Keratinocyte (primary cell): ENCODE measurements around the gene CACNA2D1. TPM values are rescaled to one million over a fixed set of nuclear protein-coding genes. Genes with fewer than 3 reads are reported as not detected.

Experiments
- DNase-seq: peaks from one replicate; pipeline ENCODE4 v3.0.0-alpha.2; 2011; ENCODE audit warnings: low read depth, missing footprints, low spot score
- FAIRE-seq: peaks from 2 replicates; lab custom pipeline; 2011; peaks lifted over from hg19 to GRCh38; lab: Jason Lieb, UNC
- H2AFZ ChIP-seq: 2 replicates; pipeline ENCODE4 v1.6.0; 2012; ENCODE audit warnings: low read length, control low read depth, inconsistent platforms; ENCODE audit not compliant: control insufficient read depth
- H3K27ac ChIP-seq: 2 replicates; pipeline ENCODE4 v1.5.1; 2011; ENCODE audit warnings: low read length; ENCODE audit not compliant: control insufficient read depth, insufficient read depth
- H3K27me3 ChIP-seq: 3 replicates; pipeline ENCODE4 v1.6.0; 2011; ENCODE audit warnings: low read length; ENCODE audit not compliant: control insufficient read depth, insufficient read depth; ENCODE audit errors: extremely low read depth
- H3K36me3 ChIP-seq, 2 experiments: 2 replicates in 1 of 2; 3 replicates in 1 of 2; pipeline ENCODE4 v1.5.1; 2011; ENCODE audit warnings: low read length in 2 of 2, mild to moderate bottlenecking in 1 of 2; ENCODE audit not compliant: control insufficient read depth in 2 of 2, insufficient read depth in 2 of 2; ENCODE audit errors: extremely low read depth in 1 of 2
- H3K4me1 ChIP-seq: 3 replicates; pipeline ENCODE4 v1.5.1; 2011; ENCODE audit warnings: low read length; ENCODE audit not compliant: control insufficient read depth, insufficient read depth; ENCODE audit errors: extremely low read depth
- H3K4me2 ChIP-seq: 3 replicates; pipeline ENCODE4 v1.6.0; 2011; ENCODE audit warnings: low read depth, low read length; ENCODE audit not compliant: control insufficient read depth, insufficient read depth; ENCODE audit errors: extremely low read depth
- H3K4me3 ChIP-seq, 3 experiments: fragments of 200-600 bp in 1 of 3; sonication (generic) in 1 of 3; 2 replicates in 2 of 3; 3 replicates in 1 of 3; pipeline ENCODE4 v1.5.1; 2011 to 2016; ENCODE audit warnings: low read length in 3 of 3, mild to moderate bottlenecking in 3 of 3, control low read depth in 2 of 3, inconsistent platforms in 1 of 3, low read depth in 1 of 3, mixed read lengths in 1 of 3, mixed run types in 1 of 3, moderate library complexity in 1 of 3; ENCODE audit not compliant: control insufficient read depth in 2 of 3, insufficient read depth in 2 of 3; ENCODE audit errors: extremely low read depth in 1 of 3
- H3K79me2 ChIP-seq: 2 replicates; pipeline ENCODE4 v1.6.0; 2012; ENCODE audit warnings: low read length; ENCODE audit not compliant: control insufficient read depth, insufficient read depth
- H3K9ac ChIP-seq: 3 replicates; pipeline ENCODE4 v1.6.0; 2011; ENCODE audit warnings: low read length; ENCODE audit not compliant: control insufficient read depth, insufficient read depth; ENCODE audit errors: extremely low read depth
- H3K9me1 ChIP-seq: 3 replicates; pipeline ENCODE4 v1.6.0; 2011; ENCODE audit warnings: low read length; ENCODE audit not compliant: control insufficient read depth, insufficient read depth; ENCODE audit errors: extremely low read depth
- H3K9me3 ChIP-seq: 2 replicates; pipeline ENCODE4 v1.5.1; 2012; ENCODE audit warnings: low read depth, low read length; ENCODE audit not compliant: control insufficient read depth
- H4K20me1 ChIP-seq: 3 replicates; pipeline ENCODE4 v1.6.0; 2011; ENCODE audit warnings: low read length; ENCODE audit not compliant: control insufficient read depth, insufficient read depth; ENCODE audit errors: extremely low read depth
- EZH2 ChIP-seq: IDR thresholded peaks from one replicate; pipeline ENCODE4 v1.6.1; 2012; ENCODE audit warnings: inconsistent platforms, mild to moderate bottlenecking, low read length, moderate library complexity
- dilution Hi-C: fragments of 300-500 bp; cut with MboI; formaldehyde crosslinking; loops from one replicate; pipeline ENCODE4 v1.7.0; 2020; ENCODE audit warnings: low sequenced_read_pairs; ENCODE audit not compliant: extremely low pct_ligation_motif_present
- polyA plus RNA-seq, 5 experiments: library from polyadenylated mRNA; depleted of rRNA in 3 of 5; stranded (reverse) in 3 of 5; stranded (forward) in 1 of 5; unstranded in 1 of 5; fragments of >200 nt; gene quantifications; 1 replicate in 1 of 5; 2 replicates in 3 of 5; 3 replicates in 1 of 5; pipeline versions ENCODE4 v1.2.1 to v1.2.3, GENCODE V29; 2011 to 2012; ENCODE audit warnings: missing spikeins in 2 of 5, low read depth in 1 of 5, low replicate concordance in 1 of 5
- TF ChIP-seq, protein P1 (sequence below), 3 experiments: IDR thresholded peaks in 1 of 3; conservative IDR thresholded peaks in 1 of 3; optimal IDR thresholded peaks in 1 of 3; 2 replicates in 2 of 3; 3 replicates in 1 of 3; pipeline versions ENCODE3 to v1.5.1; 2011; ENCODE audit warnings: low read length in 3 of 3, mild to moderate bottlenecking in 3 of 3, moderate library complexity in 2 of 3, control low read depth in 1 of 3, inconsistent platforms in 1 of 3; ENCODE audit not compliant: insufficient read depth in 2 of 3; ENCODE audit errors: extremely low read depth in 1 of 3

CACNA2D1 gene
- polyA plus RNA-seq, 1 donor (not counting 4 experiments of a cell fraction or from before 2014, with no cell fraction given), result 1.8 TPM

DNA sequence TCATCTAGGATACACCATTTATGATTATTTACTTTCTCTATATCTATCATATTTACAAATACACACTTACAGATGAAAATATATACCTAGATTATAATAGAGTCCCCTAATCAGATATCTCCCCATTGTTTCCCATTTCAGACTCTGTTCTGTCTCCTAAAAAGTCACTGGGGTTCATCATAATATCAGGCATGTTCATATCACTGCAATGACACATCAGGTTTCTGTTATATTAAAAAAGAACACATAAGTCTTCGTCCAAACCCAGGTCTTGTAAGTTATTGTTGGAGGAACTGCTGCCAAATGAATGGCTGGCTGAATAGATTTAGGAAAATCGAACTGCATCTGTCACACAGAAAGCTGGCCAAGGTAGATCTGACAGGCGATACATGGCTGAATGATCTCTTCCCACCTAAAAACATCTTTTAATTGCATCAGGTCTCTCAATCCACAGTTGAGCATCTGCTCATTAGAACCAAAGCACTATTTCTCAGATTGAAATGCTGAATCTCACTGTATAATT lies 178.7 kb downstream of the CACNA2D1 start:
- Histone ChIP-seq H3K27ac (no peak overlapping the region), H3K4me1 (no peaks in the 10 kb centered on the region), H2AFZ (no peak overlapping the region), H3K36me3 (no peaks in the 10 kb centered on the region), H3K9me1 (no peaks in the 10 kb centered on the region), H3K9ac (no peak overlapping the region), H4K20me1 (no peaks in the 10 kb centered on the region), H3K9me3 (no peaks in the 10 kb centered on the region), H3K79me2 (no peaks in the 10 kb centered on the region), H3K4me3 (no peak overlapping the region), H3K27me3 (no peaks in the 10 kb centered on the region), H3K4me2 (no peak overlapping the region)
- dilution Hi-C loops, result no loop called here
- FAIRE-seq (no peak), DNase-seq (no peak)
- TF ChIP-seq, protein P1, sequence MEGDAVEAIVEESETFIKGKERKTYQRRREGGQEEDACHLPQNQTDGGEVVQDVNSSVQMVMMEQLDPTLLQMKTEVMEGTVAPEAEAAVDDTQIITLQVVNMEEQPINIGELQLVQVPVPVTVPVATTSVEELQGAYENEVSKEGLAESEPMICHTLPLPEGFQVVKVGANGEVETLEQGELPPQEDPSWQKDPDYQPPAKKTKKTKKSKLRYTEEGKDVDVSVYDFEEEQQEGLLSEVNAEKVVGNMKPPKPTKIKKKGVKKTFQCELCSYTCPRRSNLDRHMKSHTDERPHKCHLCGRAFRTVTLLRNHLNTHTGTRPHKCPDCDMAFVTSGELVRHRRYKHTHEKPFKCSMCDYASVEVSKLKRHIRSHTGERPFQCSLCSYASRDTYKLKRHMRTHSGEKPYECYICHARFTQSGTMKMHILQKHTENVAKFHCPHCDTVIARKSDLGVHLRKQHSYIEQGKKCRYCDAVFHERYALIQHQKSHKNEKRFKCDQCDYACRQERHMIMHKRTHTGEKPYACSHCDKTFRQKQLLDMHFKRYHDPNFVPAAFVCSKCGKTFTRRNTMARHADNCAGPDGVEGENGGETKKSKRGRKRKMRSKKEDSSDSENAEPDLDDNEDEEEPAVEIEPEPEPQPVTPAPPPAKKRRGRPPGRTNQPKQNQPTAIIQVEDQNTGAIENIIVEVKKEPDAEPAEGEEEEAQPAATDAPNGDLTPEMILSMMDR (optimal IDR thresholded peaks at IDR 0.05 in 1 of 3, IDR thresholded peaks at IDR 0.05 in 1 of 3, conservative IDR thresholded peaks at IDR 0.05 in 1 of 3; ENCODE audit: extremely low read depth in 1 of 3, insufficient read depth in 2 of 3, low read length in 3 of 3), result no peak
- no peak for TF ChIP-seq EZH2

DNA sequence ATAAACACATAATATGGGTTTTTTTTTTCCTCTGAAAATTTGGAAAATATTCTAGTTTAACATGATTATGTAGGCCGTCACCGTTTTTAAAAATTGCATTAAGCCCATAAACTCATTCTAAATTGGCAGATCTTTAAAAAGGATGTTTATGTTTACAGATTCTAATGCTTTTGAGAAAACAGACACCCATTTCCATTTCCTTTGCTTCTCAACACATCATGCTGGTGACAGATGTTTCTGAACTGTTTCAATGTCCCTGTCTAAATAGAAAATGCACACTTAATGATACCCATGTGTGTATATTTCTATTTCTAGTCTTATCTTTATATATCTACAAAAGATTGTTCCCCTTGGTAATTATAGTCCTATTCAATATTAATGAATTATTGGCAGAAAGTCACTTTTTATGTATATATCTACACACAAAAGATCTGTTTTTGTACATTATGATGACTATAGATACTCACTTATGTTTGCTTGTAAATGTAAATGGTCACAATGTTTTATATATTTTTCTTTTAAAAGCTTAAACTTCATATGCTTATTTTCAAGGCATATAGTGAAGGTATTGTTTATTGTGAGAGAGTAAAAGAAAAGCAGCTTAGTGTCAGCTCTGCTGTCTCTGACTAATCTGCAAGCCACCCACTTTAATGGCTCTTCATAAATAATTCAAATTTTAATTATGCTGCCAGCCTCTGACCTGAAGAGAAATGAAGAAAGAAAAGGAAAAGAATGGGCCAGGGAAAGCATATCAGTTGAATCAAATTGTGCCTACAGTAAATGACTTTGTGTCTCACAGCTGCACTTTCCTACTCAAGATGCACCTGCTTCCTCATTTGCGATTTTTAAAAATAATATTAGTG lies 179.4 kb downstream of the CACNA2D1 start:
- no peak for FAIRE-seq

More for the DNA sequence above, 179.4 kb downstream of the CACNA2D1 start:
- no peak overlapping the region for H2AFZ ChIP-seq
- H3K79me2 ChIP-seq, result no peaks in the 10 kb centered on the region
- no peak for DNase-seq
- no peaks in the 10 kb centered on the region for H4K20me1 ChIP-seq
- H3K27ac ChIP-seq, result no peak overlapping the region
- H3K27me3 ChIP-seq, result no peaks in the 10 kb centered on the region
- dilution Hi-C loops, result no loop called here
- TF ChIP-seq, protein P1 (optimal IDR thresholded peaks at IDR 0.05 in 1 of 3, IDR thresholded peaks at IDR 0.05 in 1 of 3, conservative IDR thresholded peaks at IDR 0.05 in 1 of 3; ENCODE audit: extremely low read depth in 1 of 3, insufficient read depth in 2 of 3, low read length in 3 of 3), result no peak
- no peak for TF ChIP-seq EZH2
- H3K4me1 ChIP-seq, result no peaks in the 10 kb centered on the region
- H3K9me1 ChIP-seq, result no peaks in the 10 kb centered on the region
- no peak overlapping the region for H3K9ac ChIP-seq
- no peaks in the 10 kb centered on the region for H3K36me3 ChIP-seq
- H3K4me2 ChIP-seq, result no peak overlapping the region
- no peak overlapping the region for H3K4me3 ChIP-seq
- no peaks in the 10 kb centered on the region for H3K9me3 ChIP-seq
